Cortex of kidney (tissue), 1 donor: Measurements from ENCODE around the gene CNPY4.
"Not testable (repeated sequence)": the region's sequence is repeated elsewhere in the genome, so short reads cannot be mapped to it uniquely, and the experiment has no call there.

Experiments used
- DNase-seq: peaks from one replicate; lab custom pipeline; 2025; lab: John Stamatoyannopoulos, UW

Gene CNPY4

GRCh38 chr7:100119970-100120732 is 717 bp downstream of the CNPY4 start:
- no peak for DNase-seq

- no peak for DNase-seq
Observed at GRCh38 chr7:100120733-100121036, 1.3 kb downstream of the CNPY4 start.

GRCh38 chr7:100122067-100122466 is 2.6 kb downstream of the CNPY4 start:
- DNase-seq: no peak

- no peak for DNase-seq
Observed at GRCh38 chr7:100122568-100122967, 3.1 kb downstream of the CNPY4 start.

- DNase-seq: no peak
Observed at GRCh38 chr7:100124301-100125230, 5.1 kb downstream of the CNPY4 start.

- no peak for DNase-seq
Observed at GRCh38 chr7:100126239-100126930, 7.0 kb downstream of the CNPY4 start.

- DNase-seq: no peak
Observed at GRCh38 chr7:100126931-100127865, 7.8 kb downstream of the CNPY4 start, which contains the start of gene MBLAC1. MBLAC1 (plus strand) TSS chr7:100126967; CDS start chr7:100127396, 429 bp downstream.

- DNase-seq: no peak
Observed at GRCh38 chr7:100127866-100128636, 8.6 kb downstream of the CNPY4 start.

- DNase-seq: no peak
Observed at GRCh38 chr7:100128637-100128963, 9.2 kb downstream of the CNPY4 start.

GRCh38 chr7:100130220-100130607 is 10.8 kb downstream of the CNPY4 start:
- not testable (repeated sequence) for DNase-seq

GRCh38 chr7:100130608-100131453 is 11.4 kb downstream of the CNPY4 start:
- DNase-seq: no peak

GRCh38 chr7:100132126-100132525 is 12.7 kb downstream of the CNPY4 start:
- DNase-seq: no peak

- DNase-seq: no peak
Observed at GRCh38 chr7:100132697-100133151, 13.3 kb downstream of the CNPY4 start.

- DNase-seq: no peak
Observed at GRCh38 chr7:100137851-100138760, 18.7 kb downstream of the CNPY4 start.

GRCh38 chr7:100141555-100141949 is 22.1 kb downstream of the CNPY4 start:
- DNase-seq: no peak

- DNase-seq: no peak
Observed at GRCh38 chr7:100142461-100142860, 23.0 kb downstream of the CNPY4 start.

GRCh38 chr7:100146350-100146749 is 26.9 kb downstream of the CNPY4 start:
- DNase-seq: not testable (repeated sequence)

- DNase-seq: no peak
Observed at GRCh38 chr7:100147278-100147677, 27.8 kb downstream of the CNPY4 start.

- no peak for DNase-seq
Observed at GRCh38 chr7:100148225-100148558, 28.8 kb downstream of the CNPY4 start.
